Measurements from ENCODE around the gene LRCOL1.

LRCOL1 gene

GRCh38 chr12:132581348-132582057, 28.9 kb downstream of the LRCOL1 start:
- DNase-seq (ENCODE audit: low spot score), result no peak

- DNase-seq (ENCODE audit: low spot score), result no peak
Measured at GRCh38 chr12:132580701-132581292, 29.6 kb downstream of the LRCOL1 start.

GRCh38 chr12:132579744-132580143, 30.6 kb downstream of the LRCOL1 start:
- no peak for DNase-seq (ENCODE audit: low spot score)

GRCh38 chr12:132578826-132579225, 31.6 kb downstream of the LRCOL1 start:
- DNase-seq (ENCODE audit: low spot score), result no peak

GRCh38 chr12:132578118-132578517, 32.3 kb downstream of the LRCOL1 start:
- no peak for DNase-seq (ENCODE audit: low spot score)

GRCh38 chr12:132577191-132577920, 33.0 kb downstream of the LRCOL1 start:
- no peak for DNase-seq (ENCODE audit: low spot score)

- no peak for DNase-seq (ENCODE audit: low spot score)
Measured at GRCh38 chr12:132576701-132577100, 33.7 kb downstream of the LRCOL1 start.

- no peak for DNase-seq (ENCODE audit: low spot score)
Measured at GRCh38 chr12:132575661-132576060, 34.7 kb downstream of the LRCOL1 start.

- DNase-seq (ENCODE audit: low spot score), result no peak
Measured at GRCh38 chr12:132574271-132574996, 35.9 kb downstream of the LRCOL1 start.

GRCh38 chr12:132572801-132573760, 37.3 kb downstream of the LRCOL1 start:
- DNase-seq (ENCODE audit: low spot score), result no peak

GRCh38 chr12:132572106-132572505, 38.3 kb downstream of the LRCOL1 start:
- no peak for DNase-seq (ENCODE audit: low spot score)

GRCh38 chr12:132571598-132571997, 38.8 kb downstream of the LRCOL1 start:
- DNase-seq (ENCODE audit: low spot score), result no peak

GRCh38 chr12:132571051-132571450, 39.3 kb downstream of the LRCOL1 start:
- no peak for DNase-seq (ENCODE audit: low spot score)

GRCh38 chr12:132570635-132571034, 39.7 kb downstream of the LRCOL1 start:
- no peak for DNase-seq (ENCODE audit: low spot score)

GRCh38 chr12:132569856-132570480, 40.4 kb downstream of the LRCOL1 start:
- no peak for DNase-seq (ENCODE audit: low spot score)

GRCh38 chr12:132568826-132569480, 41.4 kb downstream of the LRCOL1 start:
- no peak for DNase-seq (ENCODE audit: low spot score)

- no peak for DNase-seq (ENCODE audit: low spot score)
Measured at GRCh38 chr12:132568301-132568700, 42.1 kb downstream of the LRCOL1 start.

- no peak for DNase-seq (ENCODE audit: low spot score)
Measured at GRCh38 chr12:132566516-132567131, 43.8 kb downstream of the LRCOL1 start.

- no peak for DNase-seq (ENCODE audit: low spot score)
Measured at GRCh38 chr12:132565365-132565764, 45.0 kb downstream of the LRCOL1 start.

- DNase-seq (ENCODE audit: low spot score), result no peak
Measured at GRCh38 chr12:132563911-132564310, 46.5 kb downstream of the LRCOL1 start.

Data from kidney capillary endothelial cell (primary cell).